ENCODE results near the gene CHST9. TPM values are rescaled to one million over a fixed set of nuclear protein-coding genes. Genes with fewer than 3 reads are reported as not detected.

CHST9 gene
- total and polyA plus RNA-seq, 2 of the 4 experiments (the other 2 are of a cell fraction): not detected

DNA sequence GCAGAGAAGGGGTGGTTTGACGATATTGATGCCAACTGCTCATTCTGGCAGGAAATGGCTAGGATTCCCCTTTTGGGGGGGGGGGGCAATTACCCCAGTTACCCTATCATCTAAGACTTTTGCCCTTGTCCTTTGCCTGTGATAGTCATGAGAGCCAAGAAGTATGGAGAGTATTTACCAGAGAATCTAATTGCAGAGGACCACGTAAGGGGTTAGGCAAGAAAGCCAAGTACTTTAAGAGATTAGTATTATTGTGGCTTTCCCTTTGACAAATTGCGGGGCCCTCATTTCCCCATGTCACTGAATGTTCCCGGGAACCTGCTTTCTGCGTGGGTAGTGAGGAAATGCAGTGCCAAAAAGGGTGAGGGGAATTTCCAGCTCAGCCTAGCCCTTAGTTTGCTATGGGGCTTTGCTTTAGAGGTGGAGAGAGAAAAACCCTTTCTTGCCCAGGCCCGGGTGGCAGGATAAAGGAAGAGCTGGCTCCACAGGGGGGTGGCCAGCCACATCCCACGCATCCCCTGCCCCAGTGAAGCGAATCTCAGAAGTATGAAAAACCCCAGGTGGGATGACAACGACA lies 321.1 kb downstream of the CHST9 start:
- H3K18ac ChIP-seq (ENCODE audit: low read depth, low read length): no peak overlapping the region
- intact Hi-C loops (cut with micrococcal nuclease) (no loop called here), in situ Hi-C loops (cut with MboI; ENCODE audit: low sequenced_read_pairs) (no loop called here), dilution Hi-C loops (cut with HindIII; ENCODE audit: low sequenced_read_pairs, unreplicated experiment) (no loop called here)
- H3K4me2 ChIP-seq (ENCODE audit: low read depth, low read length): no peak overlapping the region
- H4K91ac ChIP-seq (ENCODE audit: insufficient read depth, low read depth, low read length): no peak overlapping the region
- H2BK20ac ChIP-seq (ENCODE audit: low read depth, low read length): no peak overlapping the region
- H2BK15ac ChIP-seq (ENCODE audit: low read depth, low read length): no peak overlapping the region
- ATAC-seq (ENCODE audit: low read depth): no peak
- WGBS, 2 experiments (ENCODE audit: extremely low coverage in 2 of 2, insufficient read length in 1 of 2): 40% methylated on average over 1 of the region's 9 CpGs; no CpG with 5 or more reads in 1 of the 2 experiments
- H2AK9ac ChIP-seq (replicated peaks; ENCODE audit: low read depth, low read length, poor library complexity): no peak overlapping the region
- H3K9me1 ChIP-seq (ENCODE audit: insufficient read depth, low read length): no peaks in the 10 kb centered on the region
- BruUV-seq (replicated peaks): no TSS peak
- no peak overlapping the region for H2AFZ ChIP-seq (replicated peaks; ENCODE audit: low read length, poor library complexity)
- DNase-seq: no peak
- no peak overlapping the region for H4K8ac ChIP-seq (ENCODE audit: low read depth in 2 of 2, low read length in 2 of 2)
- H4K5ac ChIP-seq (ENCODE audit: low read depth, low read length): no peak overlapping the region
- no peaks in the 10 kb centered on the region for H3K9me3 ChIP-seq (ENCODE audit: control insufficient read depth, insufficient read depth, low read length)
- H3K14ac ChIP-seq (replicated peaks; ENCODE audit: low read depth, low read length): no peak overlapping the region
- H3K27ac ChIP-seq (ENCODE audit: insufficient read depth, low read length): no peak overlapping the region
- no peaks in the 10 kb centered on the region for H3K4me1 ChIP-seq (ENCODE audit: control insufficient read depth, insufficient read depth, low read length)
- no peaks in the 10 kb centered on the region for H3K27me3 ChIP-seq (ENCODE audit: control insufficient read depth, insufficient read depth, low read length)
- ChIA-PET CTCF (no interaction called here), POLR2A (ENCODE audit: unreplicated experiment) (no interaction called here)
- H3K4me3 ChIP-seq (ENCODE audit: insufficient read depth, low read depth, low read length): no peak overlapping the region
- no peak overlapping the region for H2BK5ac ChIP-seq (ENCODE audit: low read depth, low read length, poor library complexity, severe bottlenecking)
- no peak overlapping the region for H2BK120ac ChIP-seq (ENCODE audit: low read depth, low read length)
- no peak overlapping the region for H3K56ac ChIP-seq (ENCODE audit: extremely low read depth, insufficient read depth, low read length)
- H3K23ac ChIP-seq (ENCODE audit: low read depth, low read length): no peak overlapping the region
- H2AK5ac ChIP-seq (ENCODE audit: low read depth, low read length): no peak overlapping the region
- no peaks in the 10 kb centered on the region for H3K79me1 ChIP-seq (ENCODE audit: low read depth in 1 of 2, low read length in 2 of 2)
- H3K4ac ChIP-seq (ENCODE audit: low read depth, low read length): no peak overlapping the region
- no peaks in the 10 kb centered on the region for H4K20me1 ChIP-seq (ENCODE audit: insufficient read depth, low read length)
- H3K9ac ChIP-seq (ENCODE audit: low read depth, low read length): no peak overlapping the region
- no peaks in the 10 kb centered on the region for H3K36me3 ChIP-seq (ENCODE audit: control insufficient read depth, insufficient read depth, low read length)
- TF ChIP-seq CHD1 (IDR thresholded peaks at IDR 0.05; ENCODE audit: low read depth, low read length) (no peak), FOS (IDR thresholded peaks at IDR 0.05; ENCODE audit: low read depth, low read length) (no peak), NFE2L2 (IDR thresholded peaks at IDR 0.05; ENCODE audit: low read depth, low read length) (no peak), MAZ (IDR thresholded peaks at IDR 0.05; ENCODE audit: borderline replicate concordance, low read depth, low read length) (no peak), MXI1 (IDR thresholded peaks at IDR 0.05; ENCODE audit: borderline replicate concordance, low read depth, low read length) (no peak), POLR2A (IDR thresholded peaks at IDR 0.05; ENCODE audit: low read depth, low read length) (no peak), RFX5 (IDR thresholded peaks at IDR 0.05; ENCODE audit: low read depth, low read length) (no peak), CEBPB (IDR thresholded peaks at IDR 0.05; ENCODE audit: low read depth, low read length) (no peak), MAFK (IDR thresholded peaks at IDR 0.05; ENCODE audit: low read depth, low read length) (no peak), SMC3 (IDR thresholded peaks at IDR 0.05; ENCODE audit: low read depth, low read length) (no peak), RAD21 (IDR thresholded peaks at IDR 0.05; ENCODE audit: low read length) (no peak), RCOR1 (IDR thresholded peaks at IDR 0.05; ENCODE audit: insufficient replicate concordance, low read length) (no peak), BHLHE40 (IDR thresholded peaks at IDR 0.05; ENCODE audit: low read depth, low read length) (no peak)
- TF ChIP-seq, protein P1, sequence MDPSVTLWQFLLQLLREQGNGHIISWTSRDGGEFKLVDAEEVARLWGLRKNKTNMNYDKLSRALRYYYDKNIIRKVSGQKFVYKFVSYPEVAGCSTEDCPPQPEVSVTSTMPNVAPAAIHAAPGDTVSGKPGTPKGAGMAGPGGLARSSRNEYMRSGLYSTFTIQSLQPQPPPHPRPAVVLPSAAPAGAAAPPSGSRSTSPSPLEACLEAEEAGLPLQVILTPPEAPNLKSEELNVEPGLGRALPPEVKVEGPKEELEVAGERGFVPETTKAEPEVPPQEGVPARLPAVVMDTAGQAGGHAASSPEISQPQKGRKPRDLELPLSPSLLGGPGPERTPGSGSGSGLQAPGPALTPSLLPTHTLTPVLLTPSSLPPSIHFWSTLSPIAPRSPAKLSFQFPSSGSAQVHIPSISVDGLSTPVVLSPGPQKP (IDR thresholded peaks at IDR 0.05; ENCODE audit: borderline replicate concordance, low read depth, low read length): no peak
- TF ChIP-seq, protein P2, sequence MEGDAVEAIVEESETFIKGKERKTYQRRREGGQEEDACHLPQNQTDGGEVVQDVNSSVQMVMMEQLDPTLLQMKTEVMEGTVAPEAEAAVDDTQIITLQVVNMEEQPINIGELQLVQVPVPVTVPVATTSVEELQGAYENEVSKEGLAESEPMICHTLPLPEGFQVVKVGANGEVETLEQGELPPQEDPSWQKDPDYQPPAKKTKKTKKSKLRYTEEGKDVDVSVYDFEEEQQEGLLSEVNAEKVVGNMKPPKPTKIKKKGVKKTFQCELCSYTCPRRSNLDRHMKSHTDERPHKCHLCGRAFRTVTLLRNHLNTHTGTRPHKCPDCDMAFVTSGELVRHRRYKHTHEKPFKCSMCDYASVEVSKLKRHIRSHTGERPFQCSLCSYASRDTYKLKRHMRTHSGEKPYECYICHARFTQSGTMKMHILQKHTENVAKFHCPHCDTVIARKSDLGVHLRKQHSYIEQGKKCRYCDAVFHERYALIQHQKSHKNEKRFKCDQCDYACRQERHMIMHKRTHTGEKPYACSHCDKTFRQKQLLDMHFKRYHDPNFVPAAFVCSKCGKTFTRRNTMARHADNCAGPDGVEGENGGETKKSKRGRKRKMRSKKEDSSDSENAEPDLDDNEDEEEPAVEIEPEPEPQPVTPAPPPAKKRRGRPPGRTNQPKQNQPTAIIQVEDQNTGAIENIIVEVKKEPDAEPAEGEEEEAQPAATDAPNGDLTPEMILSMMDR (conservative IDR thresholded peaks at IDR 0.05; ENCODE audit: low read depth, low read length): no peak
- TF ChIP-seq, protein P3, sequence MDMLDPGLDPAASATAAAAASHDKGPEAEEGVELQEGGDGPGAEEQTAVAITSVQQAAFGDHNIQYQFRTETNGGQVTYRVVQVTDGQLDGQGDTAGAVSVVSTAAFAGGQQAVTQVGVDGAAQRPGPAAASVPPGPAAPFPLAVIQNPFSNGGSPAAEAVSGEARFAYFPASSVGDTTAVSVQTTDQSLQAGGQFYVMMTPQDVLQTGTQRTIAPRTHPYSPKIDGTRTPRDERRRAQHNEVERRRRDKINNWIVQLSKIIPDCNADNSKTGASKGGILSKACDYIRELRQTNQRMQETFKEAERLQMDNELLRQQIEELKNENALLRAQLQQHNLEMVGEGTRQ (IDR thresholded peaks at IDR 0.05; ENCODE audit: low read depth, low read length): no peak

Measured in IMR-90 (cell line).